ENCODE data around the gene AIF1. TPM values are rescaled to one million over a fixed set of nuclear protein-coding genes. Genes with fewer than 3 reads are reported as not detected.

AIF1 gene
- total and polyA plus RNA-seq, 10 donors = 258 to 479 (median 311) TPM

- TF ChIP-seq POLR2A (IDR thresholded peaks at IDR 0.05) = no peak
- TF ChIP-seq POLR2AphosphoS5 (IDR thresholded peaks at IDR 0.05) = peak; percentile 30 to 70 (median 54)
- WGBS, 5 donors = 79 to 86% (median 83%) methylated on average over 25 to 27 of the region's 27 CpGs
- intact Hi-C loops (cut with DNase I; ENCODE audit: low total_unique reads) = no loop called here
- no peak overlapping the region for H3K4me3 ChIP-seq
- H3K27me3 ChIP-seq (replicated peaks in 1 of 7) = no peaks in the 10 kb centered on the region
- no peaks in the 10 kb centered on the region for H3K9me3 ChIP-seq
- no peak for DNase-seq
- no peak overlapping the region for H3K27ac ChIP-seq
- peaks cover 0 to 14% (median 2%) of the 10 kb centered on the region in 6 donors for H3K4me1 ChIP-seq
- H3K36me3 ChIP-seq = peaks cover 0 to 100% (median 99%) of the 10 kb centered on the region in 6 donors
These were observed 21.9 kb downstream of the AIF1 start for GRCh38 chr6:31636698-31637596.

DNA sequence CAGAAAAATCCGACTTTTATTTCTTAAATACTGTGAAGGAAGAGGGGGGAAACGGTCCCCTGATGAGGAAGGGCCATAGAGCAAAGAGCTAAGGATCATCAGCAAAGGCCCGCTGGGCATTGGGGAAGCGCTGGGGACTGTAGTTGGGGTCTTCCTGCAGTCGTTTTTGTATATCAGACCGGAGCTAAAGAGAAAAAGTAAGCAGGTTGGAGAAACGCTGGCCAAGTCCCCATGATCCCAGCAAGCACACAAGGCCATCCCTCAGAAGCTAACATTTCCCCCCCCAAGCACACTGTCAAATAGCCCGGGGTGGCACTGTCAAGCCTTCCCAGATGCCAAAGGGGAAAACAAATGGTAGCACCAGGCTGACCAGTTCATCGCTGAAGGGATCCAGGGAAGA lies 24.0 kb downstream of the AIF1 start:
- no peak for DNase-seq
- peaks cover 4 to 100% (median 99%) of the 10 kb centered on the region in 6 donors for H3K36me3 ChIP-seq

GRCh38 chr6:31639449-31639861 lies 24.4 kb downstream of the AIF1 start:
- no peak for DNase-seq
- intact Hi-C loops (cut with DNase I; ENCODE audit: low total_unique reads) = no loop called here
- Histone ChIP-seq H3K4me1 (peaks cover 0 to 12% (median 2%) of the 10 kb centered on the region in 6 donors), H3K27ac (peak overlapping the region in 3 of 8 donors; percentile 7 to 46 (median 10)), H3K9me3 (no peaks in the 10 kb centered on the region), H3K4me3 (no peak overlapping the region), H3K27me3 (replicated peaks in 1 of 7) (no peaks in the 10 kb centered on the region), H3K36me3 (peaks cover 4 to 100% (median 99%) of the 10 kb centered on the region in 6 donors)
- TF ChIP-seq CTCF (IDR thresholded peaks at IDR 0.05 in 8 of 11, conservative IDR thresholded peaks at IDR 0.05 in 3 of 11) (no peak), POLR2AphosphoS5 (IDR thresholded peaks at IDR 0.05) (peak; percentile 4 to 66 (median 36)), POLR2A (IDR thresholded peaks at IDR 0.05) (no peak)
- 51 to 89% (median 76%) methylated on average over 5 to 10 of the region's 10 CpGs for WGBS, 5 donors

More for the DNA sequence above, 24.0 kb downstream of the AIF1 start:
- TF ChIP-seq POLR2AphosphoS5 (IDR thresholded peaks at IDR 0.05) (no peak), POLR2A (IDR thresholded peaks at IDR 0.05) (no peak), CTCF (IDR thresholded peaks at IDR 0.05 in 8 of 11, conservative IDR thresholded peaks at IDR 0.05 in 3 of 11) (no peak)
- H3K27ac ChIP-seq = peak overlapping the region in 1 of 8 donors; percentile 46
- H3K4me3 ChIP-seq = no peak overlapping the region
- no peaks in the 10 kb centered on the region for H3K9me3 ChIP-seq
- H3K27me3 ChIP-seq (replicated peaks in 1 of 7) = no peaks in the 10 kb centered on the region
- peaks cover 0 to 12% (median 2%) of the 10 kb centered on the region in 6 donors for H3K4me1 ChIP-seq
- intact Hi-C loops (cut with DNase I; ENCODE audit: low total_unique reads) = no loop called here
- 84 to 94% (median 87%) methylated on average over 8 to 9 of the region's 9 CpGs for WGBS, 5 donors

GRCh38 chr6:31640612-31641011 lies 25.6 kb downstream of the AIF1 start:
- Histone ChIP-seq H3K27me3 (replicated peaks in 1 of 7) (no peaks in the 10 kb centered on the region), H3K9me3 (no peaks in the 10 kb centered on the region), H3K27ac (peak overlapping the region in 1 of 8 donors; percentile 46), H3K4me1 (peaks cover 0 to 12% (median 2%) of the 10 kb centered on the region in 6 donors), H3K36me3 (peaks cover 4 to 100% (median 99%) of the 10 kb centered on the region in 6 donors), H3K4me3 (no peak overlapping the region)
- intact Hi-C loops (cut with DNase I; ENCODE audit: low total_unique reads) = no loop called here
- 86 to 93% (median 89%) methylated on average over 6 of the region's 6 CpGs for WGBS, 5 donors
- DNase-seq = no peak
- TF ChIP-seq POLR2AphosphoS5 (IDR thresholded peaks at IDR 0.05) = no peak
- no peak for TF ChIP-seq POLR2A (IDR thresholded peaks at IDR 0.05)
- no peak for TF ChIP-seq CTCF (IDR thresholded peaks at IDR 0.05 in 8 of 11, conservative IDR thresholded peaks at IDR 0.05 in 3 of 11)

All from spleen (tissue), 11 donors.